Transverse colon (tissue), 3 donors: ENCODE results near the gene LPAR1.

Experiments used
- CTCF ChIP-seq, 5 experiments: fragments of 200-600 bp in 3 of 5; fragments of 450-650 bp in 2 of 5; sonication (generic) in 3 of 5; IDR thresholded peaks; 1 replicate in 2 of 5; 2 replicates in 3 of 5; pipeline ENCODE4 v1.5.1; 2016 to 2017; ENCODE audit warnings: antibody characterized with exemption in 5 of 5, inconsistent platforms in 3 of 5, mild to moderate bottlenecking in 2 of 5, moderate library complexity in 1 of 5
- EP300 ChIP-seq: sonication (generic); formaldehyde crosslinking; IDR thresholded peaks from one replicate; pipeline ENCODE4 v1.6.1; 2017; ENCODE audit warnings: antibody characterized with exemption, low read depth

- no peak for TF ChIP-seq EP300
- no peak for TF ChIP-seq CTCF (IDR thresholded peaks at IDR 0.05)
Measured at GRCh38 chr9:110891760-110892159, 146.5 kb downstream of the LPAR1 start.
